NCI-H1105 (cell line): Measurements from ENCODE around the gene FBN2.
"Not testable (repeated sequence)": the region's sequence is repeated elsewhere in the genome, so short reads cannot be mapped to it uniquely, and the experiment has no call there.

Source experiments
- DNase-seq: peaks from one replicate; lab custom pipeline; 2025; lab: John Stamatoyannopoulos, UW

The FBN2 gene

GRCh38 chr5:128534726-128535125, 3.3 kb downstream of the FBN2 start:
- DNase-seq = no peak

GRCh38 chr5:128532776-128533175, 5.3 kb downstream of the FBN2 start:
- DNase-seq = no peak

GRCh38 chr5:128532127-128532526, 5.9 kb downstream of the FBN2 start:
- no peak for DNase-seq

GRCh38 chr5:128528637-128529255, 9.3 kb downstream of the FBN2 start:
- DNase-seq = no peak

GRCh38 chr5:128528126-128528525, 9.9 kb downstream of the FBN2 start:
- DNase-seq = no peak

- DNase-seq = no peak
These were observed 11.0 kb downstream of the FBN2 start for GRCh38 chr5:128527077-128527476.

- DNase-seq = no peak
These were observed 15.7 kb downstream of the FBN2 start for GRCh38 chr5:128522336-128522735.

- no peak for DNase-seq
These were observed 18.2 kb downstream of the FBN2 start for GRCh38 chr5:128519827-128520226.

- no peak for DNase-seq
These were observed 21.1 kb downstream of the FBN2 start for GRCh38 chr5:128516978-128517377.

- no peak for DNase-seq
These were observed 24.2 kb downstream of the FBN2 start for GRCh38 chr5:128513806-128514205.

GRCh38 chr5:128512894-128513293, 25.2 kb downstream of the FBN2 start:
- DNase-seq = no peak

- no peak for DNase-seq
These were observed 31.4 kb downstream of the FBN2 start for GRCh38 chr5:128506643-128507042.

GRCh38 chr5:128503727-128504126, 34.3 kb downstream of the FBN2 start:
- DNase-seq = not testable (repeated sequence)

- DNase-seq = no peak
These were observed 39.1 kb downstream of the FBN2 start for GRCh38 chr5:128498844-128499455.

GRCh38 chr5:128494516-128494915, 43.5 kb downstream of the FBN2 start:
- DNase-seq = no peak

GRCh38 chr5:128493657-128494329, 44.3 kb downstream of the FBN2 start:
- no peak for DNase-seq

GRCh38 chr5:128491291-128491690, 46.8 kb downstream of the FBN2 start:
- no peak for DNase-seq

- DNase-seq = no peak
These were observed 47.3 kb downstream of the FBN2 start for GRCh38 chr5:128490761-128491160.

- no peak for DNase-seq
These were observed 51.0 kb downstream of the FBN2 start for GRCh38 chr5:128487041-128487440.

GRCh38 chr5:128483738-128484137, 54.3 kb downstream of the FBN2 start:
- DNase-seq = no peak

GRCh38 chr5:128480906-128481633, 57.0 kb downstream of the FBN2 start:
- no peak for DNase-seq

GRCh38 chr5:128480158-128480557, 57.9 kb downstream of the FBN2 start:
- DNase-seq = no peak
